Chondrocyte (in vitro differentiated cells): ENCODE data around the gene ITGA6. TPM values are rescaled to one million over a fixed set of nuclear protein-coding genes. Genes with fewer than 3 reads are reported as not detected.

Experiments
- DNase-seq: peaks from one replicate; pipeline ENCODE4 v3.0.0; 2021; ENCODE audit warnings: mixed read lengths, low spot score
- H3K27ac Mint-ChIP-seq: one replicate; pipeline ENCODE4 v1.8.0; 2021; ENCODE audit warnings: mild to moderate bottlenecking, moderate library complexity, mixed read lengths; ENCODE audit not compliant: unreplicated experiment
- H3K27me3 Mint-ChIP-seq: 2 replicates; pipeline ENCODE4 v1.8.0; 2021; ENCODE audit warnings: low read depth, mixed read lengths
- H3K36me3 Mint-ChIP-seq: 2 replicates; pipeline ENCODE4 v1.8.0; 2021; ENCODE audit warnings: low read depth, mixed read lengths
- H3K4me1 Mint-ChIP-seq: 2 replicates; pipeline ENCODE4 v1.8.0; 2021; ENCODE audit warnings: low read depth, mild to moderate bottlenecking, mixed read lengths
- H3K4me3 Mint-ChIP-seq: one replicate; pipeline ENCODE4 v1.8.0; 2021; ENCODE audit warnings: mild to moderate bottlenecking, moderate library complexity, mixed read lengths; ENCODE audit not compliant: unreplicated experiment
- H3K9me3 Mint-ChIP-seq: 2 replicates; pipeline ENCODE4 v1.8.0; 2021; ENCODE audit warnings: low read depth, mixed read lengths
- CTCF ChIP-seq: fragments of 200-600 bp; sonication (generic); IDR thresholded peaks from 2 replicates; pipeline ENCODE4 v1.5.0; 2021; ENCODE audit warnings: antibody characterized with exemption, mild to moderate bottlenecking, moderate library complexity
- total RNA-seq: library from RNA; stranded (reverse); gene quantifications from 3 replicates; pipeline ENCODE4 v1.2.1, GENCODE V29; 2021

ITGA6 gene
- total RNA-seq, 1 donor from 2014 or later = 5.0 TPM

- Mint-ChIP-seq H3K27ac (no peak overlapping the region), H3K9me3 (no peaks in the 10 kb centered on the region), H3K36me3 (no peaks in the 10 kb centered on the region), H3K27me3 (no peaks in the 10 kb centered on the region), H3K4me3 (no peak overlapping the region), H3K4me1 (peaks cover 26% of the 10 kb centered on the region)
- no peak for TF ChIP-seq CTCF
- DNase-seq = no peak
Measured at GRCh38 chr2:172439911-172440310, 12.5 kb downstream of the ITGA6 start.

GRCh38 chr2:172440795-172441194, 13.4 kb downstream of the ITGA6 start:
- Mint-ChIP-seq H3K27ac (no peak overlapping the region), H3K27me3 (no peaks in the 10 kb centered on the region), H3K9me3 (no peaks in the 10 kb centered on the region)

DNA sequence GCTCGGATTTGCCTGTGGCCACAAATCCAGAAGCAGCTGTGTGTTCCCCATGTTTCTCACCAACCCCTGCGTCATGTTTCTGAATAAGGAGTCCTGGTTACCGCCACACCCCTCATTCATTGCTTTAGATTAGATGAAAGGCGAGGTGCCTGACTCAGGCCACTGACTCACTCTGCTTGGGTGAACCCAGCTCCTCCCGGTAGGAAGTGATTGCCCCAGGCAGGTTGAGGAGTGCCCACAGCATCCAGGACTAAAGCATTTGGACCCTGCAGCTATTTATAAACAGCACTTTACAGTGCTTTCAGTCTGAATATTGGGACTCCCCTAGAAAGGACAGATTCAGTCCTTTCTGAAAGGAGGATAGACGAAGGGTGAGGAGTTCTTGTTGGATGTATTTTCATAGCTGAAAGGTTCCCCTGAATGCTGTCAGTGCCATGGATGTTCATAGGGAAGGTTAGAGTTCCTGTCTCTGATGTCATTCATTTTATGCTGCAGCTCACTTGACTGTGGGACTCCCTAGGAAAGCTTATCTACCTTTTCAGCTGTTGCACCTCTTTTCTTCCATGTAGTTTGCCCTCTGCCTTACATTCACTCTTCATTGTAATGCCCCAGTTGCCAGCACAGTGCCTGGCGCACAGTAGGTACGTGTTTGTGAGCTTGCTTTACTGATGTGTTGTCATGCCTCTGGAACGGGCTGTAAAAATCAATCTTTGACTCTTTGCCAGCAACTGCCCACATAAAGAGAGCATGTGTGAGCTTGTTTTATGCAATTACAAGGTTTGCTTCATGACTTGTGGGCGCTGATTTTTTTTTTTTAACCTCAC, 14.9 kb downstream of the ITGA6 start:
- peaks cover 26% of the 10 kb centered on the region for H3K4me1 Mint-ChIP-seq
- DNase-seq = no peak
- H3K4me3 Mint-ChIP-seq = no peak overlapping the region
- no peaks in the 10 kb centered on the region for H3K36me3 Mint-ChIP-seq
- TF ChIP-seq CTCF = no peak
- H3K9me3 Mint-ChIP-seq = no peaks in the 10 kb centered on the region
- H3K27me3 Mint-ChIP-seq = no peaks in the 10 kb centered on the region
- H3K27ac Mint-ChIP-seq = no peak overlapping the region

More at GRCh38 chr2:172440795-172441194, 13.4 kb downstream of the ITGA6 start:
- DNase-seq = no peak
- Mint-ChIP-seq H3K4me1 (peaks cover 26% of the 10 kb centered on the region), H3K4me3 (no peak overlapping the region), H3K36me3 (no peaks in the 10 kb centered on the region)
- no peak for TF ChIP-seq CTCF

GRCh38 chr2:172445851-172446250, 18.5 kb downstream of the ITGA6 start:
- H3K27ac Mint-ChIP-seq = no peak overlapping the region
- no peaks in the 10 kb centered on the region for H3K36me3 Mint-ChIP-seq
- DNase-seq = no peak
- no peaks in the 10 kb centered on the region for H3K27me3 Mint-ChIP-seq
- no peaks in the 10 kb centered on the region for H3K9me3 Mint-ChIP-seq
- TF ChIP-seq CTCF = no peak
- H3K4me3 Mint-ChIP-seq = no peak overlapping the region
- H3K4me1 Mint-ChIP-seq = peaks cover 17% of the 10 kb centered on the region

GRCh38 chr2:172446474-172447063, 19.2 kb downstream of the ITGA6 start:
- no peak for DNase-seq
- H3K9me3 Mint-ChIP-seq = no peaks in the 10 kb centered on the region
- no peak for TF ChIP-seq CTCF
- H3K27ac Mint-ChIP-seq = no peak overlapping the region
- H3K27me3 Mint-ChIP-seq = no peaks in the 10 kb centered on the region
- peaks cover 17% of the 10 kb centered on the region for H3K4me1 Mint-ChIP-seq
- H3K36me3 Mint-ChIP-seq = no peaks in the 10 kb centered on the region
- no peak overlapping the region for H3K4me3 Mint-ChIP-seq
